ENCODE results near the gene PSTPIP2.
"Not testable (repeated sequence)": the region's sequence is repeated elsewhere in the genome, so short reads cannot be mapped to it uniquely, and the experiment has no call there.

PSTPIP2 gene

DNA sequence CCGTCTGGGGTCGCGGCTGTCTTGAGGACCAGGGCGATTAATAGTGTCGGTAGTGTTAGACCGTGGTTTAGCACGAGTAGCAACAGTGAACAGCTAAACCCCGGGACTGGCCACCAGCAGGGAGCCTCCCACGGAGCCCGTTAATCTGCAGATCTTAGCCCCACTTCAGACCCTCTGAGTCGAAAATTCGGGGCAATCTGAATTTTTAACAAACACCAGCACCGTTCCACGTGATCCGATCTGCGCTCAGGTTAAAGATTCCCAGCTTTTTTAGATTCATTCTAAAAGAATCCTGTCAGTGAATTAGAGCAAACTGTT, 26.5 kb upstream of the PSTPIP2 start:
- no peak for DNase-seq (ENCODE audit: low read depth)
- no peak for TF ChIP-seq CTCF (conservative IDR thresholded peaks at IDR 0.05; ENCODE audit: control insufficient read depth, insufficient read depth, low read depth, low read length)
- H3K4me3 ChIP-seq (ENCODE audit: control insufficient read depth, low read depth, low read length) = peak overlapping the region; percentile 96

DNA sequence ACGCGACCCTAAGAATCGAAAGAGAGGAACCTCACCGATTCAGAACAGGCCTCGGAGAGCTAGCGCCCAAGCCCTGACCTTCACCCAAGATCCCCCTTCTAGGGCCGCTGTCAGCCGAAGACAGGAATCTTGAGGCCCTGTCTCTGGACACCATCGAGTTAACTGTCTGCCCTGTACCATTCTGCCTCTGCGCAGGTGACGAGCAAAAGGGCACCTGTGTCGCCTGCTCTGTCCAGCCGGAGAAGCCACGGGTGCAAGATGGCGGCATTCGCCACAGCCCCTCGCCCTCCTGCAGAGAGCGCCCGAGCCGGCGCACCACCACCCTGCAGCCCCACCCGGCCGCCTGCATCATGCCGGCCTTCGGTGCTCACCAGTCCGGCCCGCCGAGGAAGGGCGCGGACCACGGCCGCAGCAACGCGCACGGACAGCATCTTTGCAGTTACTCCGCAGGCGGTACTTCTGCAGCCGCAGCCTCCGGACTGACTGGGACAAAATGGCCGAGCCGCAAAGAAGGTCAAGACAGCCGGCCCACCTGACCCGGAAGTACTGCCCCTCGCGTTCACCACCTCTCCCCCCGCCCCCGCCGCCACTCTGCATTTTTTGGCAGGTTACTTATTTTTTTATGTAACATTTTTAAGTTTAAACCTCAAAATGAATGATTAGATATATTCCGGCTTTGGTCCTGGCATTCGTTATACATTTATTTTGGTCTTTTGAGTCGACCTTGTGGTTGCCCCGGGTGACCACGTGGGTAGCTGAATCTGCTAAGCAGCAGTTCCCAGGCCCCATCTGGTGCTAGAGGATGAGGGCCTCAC, 25.9 kb upstream of the PSTPIP2 start, which contains the start of gene ATP5F1A:
Gene ATP5F1A, minus strand, starts transcription at position 496 of the 815 bp plus-strand sequence. Its CDS starts 65 bp downstream, at position 431.
- peak within 1 kb of the TSS; percentile 96 for H3K4me3 ChIP-seq (ENCODE audit: control insufficient read depth, low read depth, low read length)
- TF ChIP-seq CTCF (conservative IDR thresholded peaks at IDR 0.05; ENCODE audit: control insufficient read depth, insufficient read depth, low read depth, low read length) = no peak
- DNase-seq (ENCODE audit: low read depth) = peak; percentile 77

DNA sequence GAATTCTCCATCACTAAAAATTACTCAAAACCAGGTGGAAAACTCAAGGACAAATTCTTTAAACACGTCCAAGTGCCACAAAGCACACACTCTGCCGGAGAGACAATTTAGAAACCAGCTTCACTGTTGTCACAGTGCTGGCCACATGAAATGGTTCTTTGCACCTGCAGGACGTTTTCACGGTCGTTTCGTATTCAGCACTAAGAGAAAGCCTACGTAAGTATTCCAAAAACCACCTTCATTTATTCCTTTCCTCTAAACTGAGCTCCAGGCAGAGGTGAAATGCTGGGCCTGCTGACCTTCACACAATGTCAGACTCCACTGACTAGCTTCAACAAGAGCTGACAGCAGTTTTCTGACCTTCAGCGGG, 25.4 kb upstream of the PSTPIP2 start:
- peak overlapping the region; percentile 96 for H3K4me3 ChIP-seq (ENCODE audit: control insufficient read depth, low read depth, low read length)
- no peak for DNase-seq (ENCODE audit: low read depth)
- no peak for TF ChIP-seq CTCF (conservative IDR thresholded peaks at IDR 0.05; ENCODE audit: control insufficient read depth, insufficient read depth, low read depth, low read length)

DNA sequence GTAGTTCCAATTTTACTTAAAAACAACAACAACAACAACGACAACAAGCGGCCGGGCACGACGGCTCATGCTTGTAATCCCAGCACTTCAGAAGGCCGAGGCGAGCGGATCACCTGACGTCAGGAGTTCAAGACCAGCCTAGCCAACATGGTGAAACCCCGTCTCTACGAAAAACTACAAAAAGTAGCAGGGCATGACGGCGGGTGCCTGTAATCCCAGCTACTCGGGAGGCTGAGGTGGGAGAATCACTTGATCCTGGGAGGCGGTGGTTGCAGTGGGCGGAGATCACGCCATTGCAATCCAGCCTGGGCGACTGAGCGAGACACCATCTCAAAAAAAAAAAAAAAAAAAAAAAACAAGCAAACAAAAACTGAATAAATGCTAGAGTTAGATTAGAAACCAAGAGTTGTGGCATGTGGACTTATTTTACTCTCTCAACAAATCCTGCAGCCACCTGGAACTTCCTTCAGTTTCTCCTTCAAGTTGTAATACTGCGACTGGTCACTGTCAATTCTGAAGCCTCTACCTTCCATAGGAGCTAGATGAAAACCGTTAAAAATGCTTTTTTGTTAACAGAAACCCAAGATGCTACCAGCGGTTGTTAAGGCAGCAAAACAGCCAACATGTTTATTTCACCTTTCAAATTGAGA, 24.7 kb upstream of the PSTPIP2 start:
- peak overlapping the region; percentile 96 for H3K4me3 ChIP-seq (ENCODE audit: control insufficient read depth, low read depth, low read length)
- DNase-seq (ENCODE audit: low read depth) = peak; percentile 19
- TF ChIP-seq CTCF (conservative IDR thresholded peaks at IDR 0.05; ENCODE audit: control insufficient read depth, insufficient read depth, low read depth, low read length) = no peak

- H3K4me3 ChIP-seq (ENCODE audit: control insufficient read depth, low read depth, low read length) = no peak overlapping the region
Observed at GRCh38 chr18:46095532-46095931, 23.5 kb upstream of the PSTPIP2 start.

DNA sequence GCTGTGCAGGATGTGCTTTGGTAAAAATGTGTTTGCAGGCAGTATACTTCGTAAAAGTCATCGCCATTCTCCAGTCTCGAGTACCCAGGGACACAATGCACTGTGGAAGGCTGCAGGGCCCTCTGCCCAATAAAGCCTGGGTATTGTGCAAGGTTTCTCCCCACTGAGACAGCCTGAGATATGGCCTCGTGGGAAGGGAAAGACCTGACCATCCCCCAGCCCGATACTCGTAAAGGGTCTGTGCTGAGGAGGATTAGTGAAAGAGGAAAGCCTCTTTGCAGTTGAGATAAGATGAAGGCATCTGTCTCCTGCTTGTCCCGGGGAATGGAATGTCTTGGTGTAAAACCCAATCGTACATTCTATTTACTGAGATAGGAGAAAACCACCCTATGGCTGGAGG, 16.4 kb upstream of the PSTPIP2 start:
- H3K4me3 ChIP-seq (ENCODE audit: control insufficient read depth, low read depth, low read length); DNase-seq (ENCODE audit: low read depth): not testable (repeated sequence)

More at GRCh38 chr18:46095532-46095931, 23.5 kb upstream of the PSTPIP2 start:
- TF ChIP-seq CTCF (conservative IDR thresholded peaks at IDR 0.05; ENCODE audit: control insufficient read depth, insufficient read depth, low read depth, low read length) = no peak
- no peak for DNase-seq (ENCODE audit: low read depth)

GRCh38 chr18:46084431-46084830, 12.4 kb upstream of the PSTPIP2 start:
- no peak for TF ChIP-seq CTCF (conservative IDR thresholded peaks at IDR 0.05; ENCODE audit: control insufficient read depth, insufficient read depth, low read depth, low read length)
- no peak for DNase-seq (ENCODE audit: low read depth)
- H3K4me3 ChIP-seq (ENCODE audit: control insufficient read depth, low read depth, low read length) = no peak overlapping the region

All from fibroblast of mammary gland (primary cell).